ENCODE measurements around the gene HACE1. TPM values are rescaled to one million over a fixed set of nuclear protein-coding genes. Genes with fewer than 3 reads are reported as not detected.

Gene HACE1
- total RNA-seq, 2 experiments from 2014 or later = 7.4 to 8.2 TPM

GRCh38 chr6:104766595-104766994 is 93.1 kb downstream of the HACE1 start:
- ChIA-PET CTCF (no interaction called here), POLR2A (no interaction called here)
- Mint-ChIP-seq H3K4me1 (ENCODE audit: low read depth) (peaks cover 13% of the 10 kb centered on the region), H3K36me3 (ENCODE audit: low read depth) (peaks cover 36% of the 10 kb centered on the region), H3K4me3 (no peak overlapping the region), H3K27ac (no peak overlapping the region), H3K9me3 (peaks cover 2% of the 10 kb centered on the region), H3K27me3 (no peaks in the 10 kb centered on the region)
- no peak overlapping the region for H3K4me3 ChIP-seq (ENCODE audit: low read length)
- H3K27ac ChIP-seq (ENCODE audit: low read depth in 1 of 2, low read length in 2 of 2) = no peak overlapping the region
- TF ChIP-seq CTCF (IDR thresholded peaks at IDR 0.05) = no peak
- DNase-seq = no peak
- ATAC-seq (ENCODE audit: poor library complexity) = no peak
- H3K27me3 ChIP-seq (ENCODE audit: control insufficient read depth in 1 of 2, insufficient read depth in 2 of 2, low read length in 2 of 2) = no peaks in the 10 kb centered on the region
- no peaks in the 10 kb centered on the region for H3K4me1 ChIP-seq (ENCODE audit: insufficient read depth, low read length)
- intact Hi-C loops (cut with DNase I, micrococcal nuclease) = no loop called here
- no peaks in the 10 kb centered on the region for H3K36me3 ChIP-seq (ENCODE audit: insufficient read depth, low read length)
- no peaks in the 10 kb centered on the region for H3K9me3 ChIP-seq (ENCODE audit: control insufficient read depth in 1 of 2, insufficient read depth in 1 of 2, low read length in 2 of 2)

GRCh38 chr6:104754788-104755409 is 104.8 kb downstream of the HACE1 start:
- Mint-ChIP-seq H3K27me3 (no peaks in the 10 kb centered on the region), H3K4me1 (ENCODE audit: low read depth) (no peaks in the 10 kb centered on the region), H3K9me3 (peaks cover 18% of the 10 kb centered on the region), H3K27ac (no peak overlapping the region), H3K4me3 (no peak overlapping the region), H3K36me3 (ENCODE audit: low read depth) (peaks cover 75% of the 10 kb centered on the region)
- Histone ChIP-seq H3K4me1 (ENCODE audit: insufficient read depth, low read length) (no peaks in the 10 kb centered on the region), H3K36me3 (ENCODE audit: insufficient read depth, low read length) (no peaks in the 10 kb centered on the region), H3K27ac (ENCODE audit: low read depth in 1 of 2, low read length in 2 of 2) (no peak overlapping the region), H3K27me3 (ENCODE audit: control insufficient read depth in 1 of 2, insufficient read depth in 2 of 2, low read length in 2 of 2) (no peaks in the 10 kb centered on the region), H3K4me3 (ENCODE audit: low read length) (no peak overlapping the region), H3K9me3 (ENCODE audit: control insufficient read depth in 1 of 2, insufficient read depth in 1 of 2, low read length in 2 of 2) (peaks cover 13 to 16% of the 10 kb centered on the region in 2 experiments)
- TF ChIP-seq CTCF (IDR thresholded peaks at IDR 0.05) = no peak
- intact Hi-C loops (cut with DNase I, micrococcal nuclease) = no loop called here
- CTCF ChIA-PET = no interaction called here
- POLR2A ChIA-PET = no interaction called here
- ATAC-seq (ENCODE audit: poor library complexity) = no peak
- no peak for DNase-seq

GRCh38 chr6:104753251-104753650 is 106.5 kb downstream of the HACE1 start:
- Histone ChIP-seq H3K4me3 (ENCODE audit: low read length) (no peak overlapping the region), H3K27me3 (ENCODE audit: control insufficient read depth in 1 of 2, insufficient read depth in 2 of 2, low read length in 2 of 2) (no peaks in the 10 kb centered on the region), H3K9me3 (ENCODE audit: control insufficient read depth in 1 of 2, insufficient read depth in 1 of 2, low read length in 2 of 2) (peaks cover 13 to 16% of the 10 kb centered on the region in 2 experiments), H3K27ac (ENCODE audit: low read depth in 1 of 2, low read length in 2 of 2) (no peak overlapping the region), H3K4me1 (ENCODE audit: insufficient read depth, low read length) (no peaks in the 10 kb centered on the region), H3K36me3 (ENCODE audit: insufficient read depth, low read length) (no peaks in the 10 kb centered on the region)
- no peaks in the 10 kb centered on the region for H3K27me3 Mint-ChIP-seq
- no peak overlapping the region for H3K27ac Mint-ChIP-seq
- ATAC-seq (ENCODE audit: poor library complexity) (no peak), DNase-seq (no peak)
- intact Hi-C loops (cut with DNase I, micrococcal nuclease) = no loop called here
- H3K4me3 Mint-ChIP-seq = no peak overlapping the region
- no peak for TF ChIP-seq CTCF (IDR thresholded peaks at IDR 0.05)
- H3K9me3 Mint-ChIP-seq = peaks cover 18% of the 10 kb centered on the region
- POLR2A ChIA-PET = no interaction called here
- CTCF ChIA-PET = no interaction called here
- H3K4me1 Mint-ChIP-seq (ENCODE audit: low read depth) = no peaks in the 10 kb centered on the region
- H3K36me3 Mint-ChIP-seq (ENCODE audit: low read depth) = peaks cover 65% of the 10 kb centered on the region
